HG03354 (cell line): ENCODE results near the gene ZNF567.
"Not testable (repeated sequence)": the region's sequence is repeated elsewhere in the genome, so short reads cannot be mapped to it uniquely, and the experiment has no call there.

ENCODE experiments used
- ATAC-seq: cut with Tn5 transposase; IDR thresholded peaks from one replicate; pipeline ENCODE4 v1.9.1; 2021; ENCODE audit warnings: mild to moderate bottlenecking; ENCODE audit not compliant: unreplicated experiment, poor library complexity, severe bottlenecking

Gene ZNF567

GRCh38 chr19:36687214-36688056, at the start of gene ZNF567:
ZNF567 (plus strand) TSS chr19:36687612; CDS start chr19:36694868, 7,256 bp downstream.
- ATAC-seq, result peak; percentile 94

GRCh38 chr19:36638862-36639510, 48.4 kb upstream of the ZNF567 start:
- no peak for ATAC-seq

GRCh38 chr19:36646746-36647145, 40.7 kb upstream of the ZNF567 start:
- no peak for ATAC-seq

DNA sequence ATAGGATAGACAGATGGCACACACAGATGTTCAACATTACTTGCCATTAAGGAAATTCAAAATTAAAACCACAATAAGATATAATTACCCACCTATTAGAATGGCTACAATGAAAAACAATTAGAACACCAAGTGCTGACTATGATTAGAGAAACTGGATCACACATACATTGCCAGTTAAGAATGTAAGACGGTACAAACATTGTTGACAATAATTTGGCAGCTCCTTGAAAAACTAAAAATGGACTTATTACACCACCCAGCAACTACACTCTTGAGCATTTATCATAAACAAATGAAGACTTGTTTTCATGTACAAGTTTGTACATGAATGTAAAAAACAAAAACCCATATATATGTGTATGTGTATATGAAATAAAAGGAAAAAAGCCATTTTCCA, 34.5 kb upstream of the ZNF567 start:
- no peak for ATAC-seq

DNA sequence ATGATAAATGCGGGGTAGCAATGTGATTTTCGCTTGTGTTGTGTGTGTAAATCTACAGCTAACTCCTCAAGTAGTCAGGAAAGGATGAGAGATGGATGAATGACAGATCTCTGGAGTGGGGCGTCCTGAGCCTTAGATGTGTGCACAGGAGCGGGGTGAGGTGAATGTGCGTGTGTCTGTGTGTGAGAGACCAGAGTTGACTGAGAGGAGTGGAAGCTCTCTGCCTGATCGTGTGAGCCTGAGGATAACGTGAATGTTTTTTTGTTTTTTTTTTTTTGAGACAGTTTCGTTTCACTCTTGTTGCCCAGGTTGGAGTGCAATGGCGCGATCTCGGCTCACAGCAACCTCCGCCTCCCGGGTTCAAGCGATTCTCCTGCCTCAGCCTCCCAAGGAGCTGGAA, 21.6 kb upstream of the ZNF567 start:
- ATAC-seq, result no peak

DNA sequence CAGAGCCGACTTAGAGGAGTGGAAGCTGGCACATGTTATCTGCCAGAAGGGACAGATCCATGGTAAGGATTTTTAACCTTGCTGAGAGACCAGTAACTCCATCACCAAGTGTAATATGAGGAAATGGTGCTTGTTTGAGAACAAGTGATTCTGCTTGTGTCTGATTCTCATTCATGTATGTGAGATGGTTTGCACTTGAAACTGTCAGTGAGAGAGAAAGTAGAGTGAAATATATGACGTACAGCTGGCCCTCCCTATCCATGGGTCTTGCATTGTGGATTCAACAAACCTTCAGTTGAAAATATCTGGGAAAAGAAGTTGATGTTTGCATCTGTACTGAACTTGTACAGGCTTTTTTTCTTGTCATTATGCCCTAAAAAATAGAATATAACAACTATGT, 18.8 kb upstream of the ZNF567 start:
- ATAC-seq, result no peak

DNA sequence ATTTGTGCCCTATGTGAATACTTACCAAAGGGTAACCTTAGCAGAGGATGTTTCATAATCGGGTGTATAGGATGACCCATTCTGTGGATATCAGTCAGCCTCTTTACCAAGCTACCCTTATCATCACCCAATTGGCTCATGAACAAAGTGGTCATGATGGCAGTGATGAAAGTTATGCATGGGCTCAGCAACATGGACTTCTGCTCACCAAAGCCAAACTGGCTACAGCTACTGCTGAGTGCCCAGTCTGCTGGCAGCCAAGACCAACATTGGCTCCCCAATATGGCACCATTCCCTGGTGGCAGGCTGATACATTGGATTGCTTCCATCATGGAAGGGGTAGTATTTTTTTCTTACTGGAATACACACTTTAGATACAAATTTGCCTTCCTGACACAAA, 15.0 kb upstream of the ZNF567 start:
- ATAC-seq, result no peak

DNA sequence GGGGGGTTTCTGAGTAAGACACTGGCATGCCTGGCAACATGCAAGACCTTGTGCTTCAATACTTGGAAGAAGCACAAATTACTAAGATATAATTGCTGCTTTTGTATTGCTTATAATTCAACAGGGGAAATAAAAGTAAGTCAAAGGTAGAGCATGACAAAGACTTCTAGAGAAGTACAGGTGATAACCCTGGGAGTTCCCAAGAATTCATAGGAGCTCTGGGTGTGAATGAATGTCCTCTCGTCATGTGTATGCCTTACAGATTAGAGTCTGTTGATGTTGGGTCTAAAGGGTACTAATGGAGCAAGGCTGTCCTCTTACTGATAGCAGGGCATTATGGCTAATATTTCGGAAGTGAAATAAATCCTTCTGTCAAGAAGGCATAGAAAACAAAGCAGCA, 13.2 kb upstream of the ZNF567 start:
- ATAC-seq, result no peak

- ATAC-seq, result no peak
Observed at GRCh38 chr19:36679455-36679854, 8.0 kb upstream of the ZNF567 start.

DNA sequence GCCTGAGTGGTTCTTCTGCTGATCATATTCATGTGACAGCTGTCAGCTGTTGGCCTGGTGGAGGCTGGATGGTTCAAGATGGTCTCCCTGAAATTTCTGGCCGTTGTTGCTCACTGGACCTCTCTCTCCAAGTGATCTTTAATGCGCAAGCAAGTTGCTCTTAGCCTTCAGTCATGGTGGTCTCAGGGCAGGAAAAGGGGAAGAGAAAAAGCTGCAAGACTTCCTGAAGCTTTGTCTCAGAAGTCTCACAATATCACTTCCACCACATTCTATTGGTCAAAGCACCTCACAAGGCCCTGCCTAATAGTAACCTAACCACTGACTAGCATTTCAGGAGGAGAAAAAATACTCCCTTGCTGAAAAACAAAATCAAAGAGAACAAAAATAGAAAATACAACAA, 1.6 kb upstream of the ZNF567 start:
- ATAC-seq, result no peak

DNA sequence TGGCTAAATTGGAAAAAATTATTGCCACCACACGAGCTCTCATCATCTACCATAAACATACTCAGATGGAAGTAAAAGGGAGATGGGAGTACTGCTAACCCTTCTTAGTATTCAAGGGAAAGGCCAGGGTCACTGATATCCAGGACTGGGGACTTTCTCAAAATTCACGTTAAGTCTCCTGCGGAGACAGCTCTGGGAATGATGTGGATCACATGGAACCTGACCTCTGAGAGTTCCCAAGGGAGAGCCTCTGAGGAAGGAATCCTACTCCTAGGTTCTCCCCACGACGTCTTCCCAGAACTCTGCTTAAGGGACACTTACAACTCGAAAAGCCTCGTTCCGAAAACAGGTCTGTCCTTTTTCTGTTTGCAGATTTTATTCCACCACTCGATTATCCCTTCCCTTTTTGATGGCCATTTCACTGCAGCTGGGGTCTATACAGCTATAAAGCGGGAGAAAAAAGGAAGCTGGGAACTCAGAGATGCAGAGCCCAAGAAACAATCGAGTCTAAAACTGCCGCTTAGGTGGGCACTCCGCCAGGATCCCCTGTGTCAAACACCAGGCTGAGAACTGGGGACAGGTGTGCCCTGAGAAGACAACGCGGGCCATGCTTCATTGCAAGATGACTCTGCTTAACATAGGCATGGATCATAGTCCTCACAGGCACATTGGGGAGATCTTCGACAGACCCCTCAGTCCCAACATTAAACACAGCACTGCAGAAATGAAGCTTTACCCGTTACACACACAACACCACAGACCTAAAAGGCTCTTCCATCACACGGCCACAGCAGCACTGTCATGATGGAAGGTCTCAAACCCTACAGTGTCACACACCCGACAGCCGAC, 823 bp upstream of the ZNF567 start:
- no peak for ATAC-seq

GRCh38 chr19:36688058-36688457, 646 bp downstream of the ZNF567 start:
- ATAC-seq, result no peak

- ATAC-seq, result no peak
Observed at GRCh38 chr19:36707134-36707533, 19.7 kb downstream of the ZNF567 start.

DNA sequence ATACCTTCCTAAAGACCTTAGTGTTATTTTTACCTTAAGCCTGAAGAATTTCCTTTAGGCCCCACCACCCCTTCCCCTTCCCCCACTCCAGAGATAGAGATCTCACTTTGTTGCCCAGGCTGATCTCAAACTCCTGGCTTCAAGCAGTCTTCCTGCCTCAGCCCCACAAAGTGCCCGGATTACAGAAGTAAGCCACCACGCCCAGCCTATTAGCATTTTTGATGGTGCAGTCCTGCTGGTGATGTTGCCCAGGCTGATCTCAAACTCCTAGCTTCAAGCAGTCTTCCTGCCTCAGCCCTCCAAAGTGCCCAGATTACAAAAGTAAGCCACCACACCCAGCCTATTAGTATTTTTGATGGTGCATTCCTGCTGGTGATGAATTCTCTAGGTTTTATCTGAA, 22.0 kb downstream of the ZNF567 start:
- no peak for ATAC-seq

DNA sequence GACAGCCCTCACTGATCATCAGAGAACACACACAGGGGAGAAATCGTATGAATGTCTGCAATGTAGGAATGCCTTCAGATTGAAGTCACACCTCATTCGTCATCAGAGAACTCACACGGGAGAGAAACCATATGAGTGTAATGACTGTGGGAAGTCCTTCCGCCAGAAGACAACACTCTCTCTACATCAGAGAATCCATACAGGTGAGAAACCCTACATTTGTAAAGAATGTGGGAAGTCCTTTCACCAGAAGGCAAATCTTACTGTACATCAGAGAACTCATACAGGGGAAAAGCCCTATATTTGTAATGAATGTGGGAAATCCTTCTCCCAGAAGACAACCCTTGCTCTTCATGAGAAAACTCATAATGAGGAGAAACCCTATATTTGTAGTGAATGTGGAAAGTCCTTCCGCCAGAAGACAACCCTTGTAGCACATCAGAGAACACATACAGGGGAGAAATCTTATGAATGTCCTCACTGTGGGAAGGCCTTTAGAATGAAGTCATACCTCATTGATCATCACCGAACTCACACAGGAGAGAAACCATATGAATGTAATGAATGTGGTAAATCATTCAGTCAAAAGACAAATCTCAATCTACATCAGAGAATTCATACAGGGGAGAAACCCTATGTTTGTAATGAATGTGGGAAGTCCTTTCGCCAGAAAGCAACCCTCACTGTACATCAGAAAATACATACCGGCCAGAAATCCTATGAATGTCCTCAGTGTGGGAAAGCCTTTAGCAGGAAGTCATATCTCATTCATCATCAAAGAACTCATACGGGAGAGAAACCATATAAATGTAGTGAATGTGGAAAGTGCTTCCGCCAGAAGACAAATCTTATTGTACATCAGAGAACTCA, 32.5 kb downstream of the ZNF567 start:
- ATAC-seq, result no peak

DNA sequence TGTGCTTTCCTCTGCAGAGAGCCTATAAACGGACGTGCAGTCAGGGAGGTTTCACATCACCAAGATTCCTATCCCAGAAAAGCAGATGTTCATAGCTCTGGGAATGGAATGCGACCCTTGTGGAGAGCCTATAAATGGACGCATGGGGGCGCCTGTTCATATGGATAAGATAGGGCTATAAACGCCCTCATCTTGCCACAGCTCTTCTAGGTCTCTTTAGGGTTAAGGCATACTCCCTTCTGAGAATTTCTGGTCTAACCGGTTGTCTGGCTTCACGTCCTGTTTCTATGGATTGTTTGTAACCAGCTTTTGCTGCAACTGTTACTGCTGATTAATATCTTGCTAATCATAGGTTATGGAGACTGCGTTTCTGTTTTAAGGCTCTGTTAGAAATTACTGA, 48.8 kb downstream of the ZNF567 start:
- not testable (repeated sequence) for ATAC-seq

DNA sequence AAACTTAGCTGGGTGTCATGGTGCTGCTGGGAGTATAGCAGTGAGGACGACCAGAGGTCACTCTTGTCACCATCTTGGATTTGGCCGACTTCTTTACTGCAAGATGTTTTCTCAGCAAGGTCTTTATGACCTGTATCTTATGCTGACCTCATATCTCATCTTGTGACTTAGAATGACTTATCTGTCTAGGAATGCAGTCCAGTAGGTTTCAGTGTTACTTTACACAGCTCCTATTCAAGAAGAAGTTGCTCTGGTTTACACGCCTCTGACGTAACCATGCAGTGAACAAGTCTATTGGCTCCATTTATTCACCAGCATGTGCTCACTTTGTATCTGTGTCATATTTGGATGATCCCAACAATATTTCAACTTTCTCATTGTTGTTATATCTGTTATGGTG, 58.5 kb downstream of the ZNF567 start:
- ATAC-seq, result no peak

GRCh38 chr19:36747750-36748149, 60.3 kb downstream of the ZNF567 start:
- ATAC-seq, result no peak

DNA sequence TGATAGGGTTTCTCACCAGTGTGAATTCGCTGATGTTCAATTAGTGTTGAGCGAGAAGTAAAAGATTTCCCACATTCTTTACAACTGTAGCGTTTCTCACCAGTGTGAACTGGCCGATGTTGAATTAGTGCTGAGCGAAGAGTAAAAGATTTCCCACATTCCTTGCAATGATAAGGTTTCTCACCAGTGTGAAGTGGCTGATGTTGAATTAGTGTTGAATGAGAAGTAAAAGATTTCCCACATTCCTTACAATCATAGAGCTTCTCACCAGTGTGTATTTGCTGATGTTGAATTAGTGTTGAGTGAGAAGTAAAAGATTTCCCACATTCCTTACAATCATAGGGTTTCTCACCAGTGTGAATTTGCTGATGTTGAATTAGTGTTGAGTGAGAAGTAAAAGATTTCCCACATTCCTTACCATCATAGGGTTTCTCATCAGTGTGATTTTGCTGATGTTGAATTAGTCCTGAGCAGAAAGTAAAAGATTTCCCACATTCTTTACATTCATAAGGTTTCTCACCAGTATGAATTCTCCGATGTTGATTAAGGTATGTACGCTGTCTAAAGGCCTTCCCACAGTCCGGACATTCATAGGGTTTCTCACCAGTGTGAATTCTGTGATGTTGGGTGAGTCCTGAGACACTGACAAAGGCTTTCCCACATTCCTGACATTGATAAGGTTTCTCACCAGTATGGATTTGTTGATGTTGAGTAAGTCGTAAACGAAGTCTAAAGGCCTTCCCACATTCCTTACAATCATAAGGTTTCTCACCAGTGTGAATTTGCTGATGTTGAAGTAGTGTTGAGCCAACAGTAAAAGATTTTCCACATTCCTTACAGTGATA, 61.2 kb downstream of the ZNF567 start:
- no peak for ATAC-seq
